ENCODE measurements around the gene PRB2. TPM values are rescaled to one million over a fixed set of nuclear protein-coding genes. Genes with fewer than 3 reads are reported as not detected.
"Not testable (repeated sequence)": the region's sequence is repeated elsewhere in the genome, so short reads cannot be mapped to it uniquely, and the experiment has no call there.

PRB2 gene
- not detected for total RNA-seq
- not detected for polyA plus RNA-seq
- total RNA-seq = 0 reads per million in 6 experiments

DNA sequence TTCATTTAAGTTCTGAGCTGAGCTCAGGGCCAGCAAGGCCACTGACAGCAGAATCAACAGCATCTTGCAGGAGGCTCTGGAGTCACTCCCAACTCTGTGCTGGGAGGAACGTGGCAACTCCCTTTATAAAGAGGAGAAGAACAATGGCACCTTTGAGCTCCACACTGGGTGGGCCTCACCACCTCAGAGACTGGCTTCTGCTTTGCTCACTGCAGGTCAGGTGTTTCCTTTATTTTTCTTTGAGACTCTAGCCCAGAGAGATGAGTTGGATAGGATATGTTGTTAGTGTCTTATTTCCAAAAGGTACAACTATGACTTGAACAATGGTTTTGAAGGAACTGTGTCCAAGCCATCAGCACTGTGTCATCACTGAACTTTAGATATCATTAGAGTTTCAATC is at the start of gene PRB2:
Gene PRB2 (minus strand): TSS at position 101 of the 400 bp plus-strand sequence. CDS start 38 bp downstream, at position 63.
- POLR2A ChIA-PET, H3K36me3 Mint-ChIP-seq, ATAC-seq, H3K4me3 Mint-ChIP-seq, DNase-seq, H3K9me3 Mint-ChIP-seq, H3K4me1 Mint-ChIP-seq: not testable (repeated sequence)
- Mint-ChIP-seq H3K27ac (peak within 1 kb of the TSS in 1 of 10 donors; percentile 84), H3K27me3 (peaks cover 0 to 30% (median 4%) of the 10 kb centered on the region in 5 donors)

DNA sequence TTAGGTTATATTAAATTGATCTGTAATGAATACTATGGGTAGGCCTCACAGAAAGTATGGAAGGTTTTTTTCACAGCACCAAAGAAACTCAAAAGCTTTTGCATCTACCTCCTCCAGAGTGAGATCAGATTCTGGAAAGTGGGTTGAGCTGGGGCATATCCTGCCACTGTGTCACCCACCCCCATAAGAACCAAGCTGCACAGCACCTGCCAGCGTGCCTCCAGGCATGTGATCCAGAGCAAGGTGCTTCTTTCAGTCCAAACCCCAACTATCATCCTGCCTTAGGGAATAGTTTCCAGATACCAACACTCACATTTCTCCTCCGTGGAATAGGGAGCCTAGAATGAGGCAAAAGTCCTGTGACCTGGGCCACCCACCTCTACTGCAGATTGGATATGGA is 42.6 kb upstream of the PRB2 start:
- POLR2A ChIA-PET = no interaction called here
- peaks cover 0 to 4% (median 0%) of the 10 kb centered on the region in 9 donors for H3K9me3 Mint-ChIP-seq
- H3K4me3 Mint-ChIP-seq = no peak overlapping the region
- DNase-seq = no peak
- ATAC-seq = no peak
- no peaks in the 10 kb centered on the region for H3K4me1 Mint-ChIP-seq
- no peaks in the 10 kb centered on the region for H3K36me3 Mint-ChIP-seq
- H3K27me3 Mint-ChIP-seq = no peaks in the 10 kb centered on the region
- no peak overlapping the region for H3K27ac Mint-ChIP-seq

DNA sequence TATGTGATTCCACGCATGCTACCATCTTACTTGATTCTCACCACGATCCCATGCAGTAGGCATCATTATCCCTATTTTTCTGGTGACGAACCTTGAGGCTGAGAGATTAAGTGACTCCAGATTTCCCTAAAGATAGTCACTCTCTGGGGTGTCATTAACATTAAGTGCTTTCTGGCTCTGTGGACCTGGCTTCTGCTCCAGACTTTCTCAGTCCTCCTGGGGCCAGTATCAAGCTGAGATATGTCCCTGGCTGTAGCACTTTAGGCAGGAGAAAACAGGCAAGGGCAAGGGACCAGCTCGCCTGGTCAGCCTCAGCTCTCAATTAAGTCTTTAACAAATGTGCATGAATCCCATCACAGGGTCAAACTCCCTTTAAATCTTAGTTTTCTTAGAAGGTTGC is 38.3 kb upstream of the PRB2 start:
- ATAC-seq = no peak
- H3K27ac Mint-ChIP-seq = no peak overlapping the region
- H3K4me1 Mint-ChIP-seq = no peaks in the 10 kb centered on the region
- H3K4me3 Mint-ChIP-seq = no peak overlapping the region
- POLR2A ChIA-PET = no interaction called here
- H3K36me3 Mint-ChIP-seq = no peaks in the 10 kb centered on the region
- no peak for DNase-seq
- peaks cover 0 to 4% (median 0%) of the 10 kb centered on the region in 9 donors for H3K9me3 Mint-ChIP-seq
- no peaks in the 10 kb centered on the region for H3K27me3 Mint-ChIP-seq

DNA sequence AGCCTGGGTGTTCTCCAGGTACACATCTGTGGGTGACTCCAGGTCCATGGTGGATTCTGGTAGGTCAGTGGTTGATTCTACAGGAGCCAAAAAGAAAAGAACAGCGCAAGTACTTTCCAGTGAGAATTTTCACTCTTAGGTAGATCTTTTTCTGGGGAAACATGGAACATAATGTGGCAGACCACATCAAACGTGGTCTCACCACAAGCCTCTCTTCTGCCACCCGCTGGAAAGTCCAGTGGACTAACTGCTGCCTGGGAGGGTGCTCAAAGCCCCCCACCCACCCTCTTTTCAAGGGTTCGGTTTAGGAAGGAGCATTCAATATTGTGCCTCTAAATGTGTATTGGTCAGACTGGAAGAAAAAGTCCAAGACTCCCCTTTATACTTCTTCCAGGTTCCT is 36.1 kb upstream of the PRB2 start:
- Mint-ChIP-seq H3K36me3 (no peaks in the 10 kb centered on the region), H3K27me3 (no peaks in the 10 kb centered on the region), H3K9me3 (peaks cover 0 to 2% (median 0%) of the 10 kb centered on the region in 9 donors), H3K4me3 (no peak overlapping the region), H3K4me1 (no peaks in the 10 kb centered on the region), H3K27ac (no peak overlapping the region)
- ATAC-seq (no peak), DNase-seq (no peak)
- POLR2A ChIA-PET = no interaction called here

DNA sequence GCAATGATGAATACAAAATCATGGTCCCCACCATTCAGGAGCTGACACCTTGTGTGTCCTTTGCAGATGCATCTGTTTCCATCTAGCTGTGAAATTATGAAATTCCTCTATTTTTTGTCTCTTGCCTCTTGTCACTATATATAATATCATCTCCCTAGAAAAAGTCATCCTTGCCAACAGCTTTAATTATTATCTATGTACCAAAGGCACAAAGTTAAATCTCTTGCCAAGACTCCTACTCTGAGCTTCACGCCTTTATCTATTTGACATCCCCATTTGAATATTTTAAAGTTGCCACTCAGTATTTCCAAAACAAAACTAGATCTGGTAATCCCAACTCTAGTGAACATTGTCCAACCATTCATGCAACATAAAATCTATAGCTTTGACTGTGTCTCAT is 32.0 kb upstream of the PRB2 start:
- H3K27ac Mint-ChIP-seq = no peak overlapping the region
- H3K27me3 Mint-ChIP-seq = no peaks in the 10 kb centered on the region
- H3K9me3 Mint-ChIP-seq = peaks cover 0 to 10% (median under 1%) of the 10 kb centered on the region in 9 donors
- no peaks in the 10 kb centered on the region for H3K4me1 Mint-ChIP-seq
- peaks cover 0 to 8% (median 0%) of the 10 kb centered on the region in 3 donors for H3K36me3 Mint-ChIP-seq
- POLR2A ChIA-PET = no interaction called here
- ATAC-seq (no peak), DNase-seq (no peak)
- H3K4me3 Mint-ChIP-seq = no peak overlapping the region

DNA sequence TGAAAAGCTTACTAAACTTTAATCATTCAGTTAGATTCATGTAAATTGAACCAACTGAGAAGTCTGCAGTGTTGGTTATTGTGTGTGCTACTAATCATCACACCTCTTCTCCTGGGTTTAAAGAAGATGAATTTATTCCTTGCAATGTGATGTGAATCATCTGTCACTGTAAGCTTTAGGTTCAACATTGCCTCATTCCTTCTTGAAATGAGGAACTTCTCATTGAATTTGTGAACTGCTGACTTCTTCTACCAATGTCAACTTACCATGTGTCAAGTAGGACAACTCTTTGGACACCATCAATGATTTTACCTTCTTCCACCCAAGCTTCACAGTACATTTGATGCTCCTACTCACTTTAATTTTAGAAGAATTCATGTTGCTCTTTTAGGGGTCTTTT is 17.4 kb upstream of the PRB2 start:
- no peak overlapping the region for H3K4me3 Mint-ChIP-seq
- DNase-seq (no peak), ATAC-seq (no peak)
- POLR2A ChIA-PET = no interaction called here
- H3K4me1 Mint-ChIP-seq = no peaks in the 10 kb centered on the region
- H3K27ac Mint-ChIP-seq = no peak overlapping the region
- H3K9me3 Mint-ChIP-seq = peaks cover 0 to 41% (median 25%) of the 10 kb centered on the region in 9 donors
- peaks cover 0 to 11% (median 3%) of the 10 kb centered on the region in 5 donors for H3K27me3 Mint-ChIP-seq
- H3K36me3 Mint-ChIP-seq = peaks cover 0 to 45% (median 29%) of the 10 kb centered on the region in 3 donors

DNA sequence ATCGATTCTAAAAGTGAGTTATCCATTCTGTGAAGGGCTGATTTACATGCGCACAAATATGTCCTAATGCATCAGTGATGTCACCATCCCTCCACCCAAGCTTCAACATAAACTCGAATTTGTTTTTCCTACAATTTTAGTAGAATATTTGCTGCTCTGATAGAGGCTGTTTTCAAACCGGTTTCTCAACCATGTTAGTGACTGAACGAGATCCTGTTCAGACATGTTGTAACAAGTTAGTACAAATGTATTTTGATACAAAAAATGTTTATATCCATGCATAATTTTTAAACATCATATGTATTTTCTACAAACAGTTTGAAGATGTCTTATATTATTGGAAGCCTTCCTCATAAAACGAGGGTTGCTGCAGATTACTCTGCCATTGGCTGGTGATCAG is 12.7 kb upstream of the PRB2 start:
- Mint-ChIP-seq H3K27me3 (peaks cover 0 to 6% (median 0%) of the 10 kb centered on the region in 5 donors), H3K4me3 (no peak overlapping the region), H3K9me3 (peaks cover 0 to 25% (median 9%) of the 10 kb centered on the region in 9 donors), H3K4me1 (no peaks in the 10 kb centered on the region), H3K36me3 (peaks cover 0 to 34% (median 30%) of the 10 kb centered on the region in 3 donors), H3K27ac (no peak overlapping the region)
- ATAC-seq = no peak
- POLR2A ChIA-PET = no interaction called here
- DNase-seq = no peak

DNA sequence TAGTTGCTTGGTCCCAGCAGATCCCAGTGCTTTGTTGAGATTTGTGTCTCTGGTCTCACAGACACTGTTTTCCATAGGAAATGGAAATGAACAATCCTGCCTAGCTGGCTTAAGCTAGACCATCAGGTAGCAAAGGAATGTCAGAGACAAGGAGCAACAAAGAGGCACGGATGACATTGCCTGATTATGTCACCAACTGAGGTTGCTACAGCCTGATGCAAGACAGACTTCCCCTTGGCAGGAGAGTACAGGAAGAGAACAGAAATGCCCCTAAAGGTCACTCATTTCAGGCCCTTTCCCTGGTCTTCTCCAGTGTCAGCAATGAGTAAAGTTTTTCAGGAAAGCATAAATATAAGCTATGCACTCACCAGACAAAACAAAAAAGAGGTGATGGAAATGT is 2.0 kb upstream of the PRB2 start:
- Mint-ChIP-seq H3K27me3 (peaks cover 0 to 30% (median 2%) of the 10 kb centered on the region in 5 donors), H3K4me1 (peaks cover 0 to 3% (median 0%) of the 10 kb centered on the region in 4 donors), H3K36me3 (peaks cover 0 to 4% (median 0%) of the 10 kb centered on the region in 3 donors), H3K4me3 (no peak overlapping the region), H3K27ac (no peak overlapping the region), H3K9me3 (peaks cover 0 to 3% (median 0%) of the 10 kb centered on the region in 9 donors)
- POLR2A ChIA-PET = no interaction called here
- DNase-seq = no peak
- no peak for ATAC-seq

DNA sequence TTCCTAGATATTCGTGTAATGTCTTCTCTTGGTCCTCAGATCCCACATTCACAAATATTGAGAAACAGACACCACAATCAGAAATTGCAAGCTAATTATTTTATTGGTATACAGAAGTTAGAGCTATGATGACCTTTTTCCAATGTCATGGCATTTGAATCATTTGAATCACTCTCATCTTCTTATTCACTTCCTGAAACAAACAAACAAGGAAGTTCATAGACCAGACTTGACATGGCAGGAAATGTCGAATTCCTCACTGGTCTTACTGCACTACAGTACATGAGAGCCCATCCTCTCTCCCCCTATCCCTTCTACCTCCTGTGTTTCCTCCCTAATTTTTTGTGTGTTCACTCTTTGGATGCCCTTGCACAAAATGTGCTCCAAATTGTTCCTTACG is 3.9 kb downstream of the PRB2 start:
- DNase-seq, H3K4me3 Mint-ChIP-seq, ATAC-seq, H3K27ac Mint-ChIP-seq, H3K9me3 Mint-ChIP-seq, H3K4me1 Mint-ChIP-seq, H3K36me3 Mint-ChIP-seq, POLR2A ChIA-PET: not testable (repeated sequence)
- H3K27me3 Mint-ChIP-seq = peaks cover 0 to 15% (median 4%) of the 10 kb centered on the region in 5 donors

DNA sequence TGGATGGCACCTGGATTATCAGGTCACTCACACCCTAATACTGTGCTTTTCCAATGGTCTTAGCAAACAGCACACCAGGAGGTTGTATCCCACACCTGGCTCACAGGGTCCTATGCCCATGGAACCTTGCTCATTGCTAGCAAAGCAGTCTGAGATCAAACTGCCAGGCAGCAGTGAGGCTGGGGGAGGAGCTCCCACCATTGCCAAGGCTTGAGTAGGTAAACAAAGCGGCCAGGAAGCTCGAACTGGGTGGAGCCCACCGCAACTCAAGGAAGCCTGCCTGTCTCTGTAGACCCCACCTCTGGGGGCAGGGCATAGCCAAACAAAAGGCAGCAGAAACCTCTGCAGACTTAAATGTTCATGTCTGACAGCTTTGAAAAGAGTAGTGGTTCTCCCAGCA is 17.9 kb downstream of the PRB2 start:
- Mint-ChIP-seq H3K9me3 (peaks cover 18 to 70% (median 40%) of the 10 kb centered on the region in 9 donors), H3K27me3 (peaks cover 0 to 13% (median 0%) of the 10 kb centered on the region in 5 donors), H3K36me3 (peaks cover 11 to 65% (median 57%) of the 10 kb centered on the region in 3 donors)
- POLR2A ChIA-PET, H3K4me3 Mint-ChIP-seq, H3K4me1 Mint-ChIP-seq, H3K27ac Mint-ChIP-seq, ATAC-seq, DNase-seq: not testable (repeated sequence)

DNA sequence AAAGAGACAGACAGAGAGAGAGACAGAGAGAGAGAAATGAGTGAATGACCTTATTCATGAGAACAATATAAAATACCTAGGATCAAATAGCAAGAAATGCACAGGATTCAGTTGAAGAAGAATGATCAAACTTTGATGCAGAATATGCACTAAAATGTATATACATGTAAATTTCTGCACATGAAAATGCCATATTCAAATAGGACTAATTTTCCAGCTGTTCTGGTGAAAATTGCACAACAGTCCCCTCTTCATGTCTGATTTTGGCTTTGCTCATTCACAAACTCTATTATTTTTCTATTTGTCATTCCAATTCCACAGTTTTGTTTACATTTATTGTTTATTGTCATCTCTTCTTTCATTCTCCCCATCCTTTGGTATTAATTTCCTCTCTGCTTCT is 34.2 kb downstream of the PRB2 start:
- H3K27ac Mint-ChIP-seq = no peak overlapping the region
- ATAC-seq (no peak), DNase-seq (no peak)
- POLR2A ChIA-PET = no interaction called here
- no peaks in the 10 kb centered on the region for H3K4me1 Mint-ChIP-seq
- H3K27me3 Mint-ChIP-seq = no peaks in the 10 kb centered on the region
- no peak overlapping the region for H3K4me3 Mint-ChIP-seq
- H3K36me3 Mint-ChIP-seq = peaks cover 0 to 15% (median 6%) of the 10 kb centered on the region in 3 donors
- peaks cover 0 to 9% (median 3%) of the 10 kb centered on the region in 9 donors for H3K9me3 Mint-ChIP-seq

DNA sequence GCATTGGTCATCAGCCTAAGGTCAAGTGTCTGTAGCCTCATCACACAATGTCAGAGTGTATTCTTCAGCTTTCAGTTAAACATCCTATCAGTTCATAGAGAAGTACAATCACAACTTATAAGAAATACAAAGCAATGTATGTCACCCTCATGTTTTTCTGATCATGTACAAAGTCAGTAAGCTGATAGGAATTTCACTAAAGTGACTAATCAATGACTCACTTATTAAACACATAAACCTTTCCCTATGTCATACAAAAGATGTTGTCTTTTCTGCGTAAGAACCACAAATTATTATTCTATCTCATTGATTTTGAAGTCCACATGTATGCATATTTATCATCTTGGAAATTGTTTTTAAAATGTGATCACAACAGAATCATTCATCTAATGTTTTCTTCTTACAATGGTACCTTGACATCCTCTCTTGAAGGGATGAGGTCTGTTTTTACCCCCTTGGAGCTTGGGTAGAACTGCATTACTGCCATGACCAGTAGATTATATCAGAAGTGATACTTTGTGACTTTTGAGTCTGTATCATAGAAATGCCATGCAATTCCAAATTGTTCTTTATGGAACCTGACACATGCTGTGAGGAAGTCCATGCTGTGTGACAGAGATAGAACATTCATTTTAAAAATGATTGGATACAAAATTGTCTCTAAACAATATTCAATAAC is 35.0 kb downstream of the PRB2 start:
- DNase-seq, ATAC-seq, H3K4me1 Mint-ChIP-seq, H3K27me3 Mint-ChIP-seq, POLR2A ChIA-PET, H3K4me3 Mint-ChIP-seq, H3K27ac Mint-ChIP-seq, H3K9me3 Mint-ChIP-seq: not testable (repeated sequence)
- peaks cover 0 to 15% (median 6%) of the 10 kb centered on the region in 3 donors for H3K36me3 Mint-ChIP-seq

DNA sequence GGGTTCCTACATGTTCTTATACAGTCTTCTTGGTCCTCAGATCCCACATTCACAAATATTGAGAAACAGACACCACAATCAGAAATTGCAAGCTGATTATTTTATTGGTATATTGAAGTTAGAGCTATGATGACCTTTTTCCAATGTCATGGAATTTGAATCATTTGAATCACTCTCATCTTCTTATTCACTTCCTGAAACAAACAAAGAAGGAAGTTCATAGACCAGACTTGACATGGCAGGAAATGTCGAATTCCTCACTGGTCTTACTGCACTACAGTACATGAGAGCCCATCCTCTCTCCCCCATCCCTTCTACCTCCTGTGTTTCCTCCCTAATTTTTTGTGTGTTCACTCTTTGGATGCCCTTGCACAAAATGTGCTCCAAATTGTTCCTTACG is 43.6 kb downstream of the PRB2 start:
- Mint-ChIP-seq H3K27me3 (peaks cover 0 to 15% (median 9%) of the 10 kb centered on the region in 5 donors), H3K36me3 (peaks cover 0 to 13% (median 6%) of the 10 kb centered on the region in 3 donors)
- POLR2A ChIA-PET, H3K9me3 Mint-ChIP-seq, DNase-seq, H3K27ac Mint-ChIP-seq, H3K4me3 Mint-ChIP-seq, H3K4me1 Mint-ChIP-seq, ATAC-seq: not testable (repeated sequence)

DNA sequence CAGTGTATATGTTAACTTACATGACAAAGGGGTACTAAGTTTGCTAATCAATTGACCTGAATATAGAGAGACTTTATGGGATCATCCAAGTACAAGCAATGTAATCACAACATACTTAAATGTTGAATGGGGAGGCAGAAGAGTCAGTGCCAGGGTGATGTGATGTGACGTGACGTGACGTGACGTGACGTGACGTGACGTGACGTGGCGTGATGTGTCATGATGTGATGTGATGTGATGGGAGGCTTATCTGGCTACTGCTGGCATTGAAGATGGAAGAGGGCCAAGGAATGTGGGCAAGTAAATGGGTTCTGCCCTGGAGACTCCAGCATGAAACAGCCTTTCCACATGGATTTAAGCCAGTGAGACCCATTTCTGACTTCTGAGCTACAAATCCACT is 46.9 kb downstream of the PRB2 start:
- H3K27me3 Mint-ChIP-seq = peaks cover 0 to 8% (median 4%) of the 10 kb centered on the region in 5 donors
- DNase-seq = no peak
- no peaks in the 10 kb centered on the region for H3K4me1 Mint-ChIP-seq
- no peak for ATAC-seq
- H3K27ac Mint-ChIP-seq = no peak overlapping the region
- peaks cover 0 to 13% (median 6%) of the 10 kb centered on the region in 3 donors for H3K36me3 Mint-ChIP-seq
- no peak overlapping the region for H3K4me3 Mint-ChIP-seq
- POLR2A ChIA-PET = no interaction called here
- peaks cover 0 to 10% (median 4%) of the 10 kb centered on the region in 9 donors for H3K9me3 Mint-ChIP-seq
